ENCODE results near the gene EFNA5.

- TF ChIP-seq POLR2A (IDR thresholded peaks at IDR 0.05; ENCODE audit: extremely low read depth, insufficient read length) (no peak), CTCF (IDR thresholded peaks at IDR 0.05; ENCODE audit: low read depth, low read length) (no peak), MYC (IDR thresholded peaks at IDR 0.05; ENCODE audit: low read depth, low read length) (no peak), MAX (IDR thresholded peaks at IDR 0.05; ENCODE audit: low read depth, low read length) (no peak)
Observed at GRCh38 chr5:107517185-107518033, 153.3 kb downstream of the EFNA5 start.

All from NB4 (cell line).